HT-29 (cell line): ENCODE measurements around the gene EML1. TPM values are rescaled to one million over a fixed set of nuclear protein-coding genes. Genes with fewer than 3 reads are reported as not detected.

Experiments
- DNase-seq: peaks from one replicate; pipeline ENCODE4 v3.0.0-alpha.2; 2015; ENCODE audit warnings: low spot score
- total RNA-seq: library from RNA; depleted of rRNA; stranded (reverse); fragments of >200 nt; shearing (Covaris generic); gene quantifications from 2 replicates; pipeline ENCODE4 v1.2.3, GENCODE V29; 2014

EML1 gene
- total RNA-seq, 1 experiment from 2014 or later = not detected

- DNase-seq = no peak
Observed at GRCh38 chr14:99961826-99962518, 168.8 kb downstream of the EML1 start.

- no peak for DNase-seq
Observed at GRCh38 chr14:99964979-99965378, 171.8 kb downstream of the EML1 start.

DNA sequence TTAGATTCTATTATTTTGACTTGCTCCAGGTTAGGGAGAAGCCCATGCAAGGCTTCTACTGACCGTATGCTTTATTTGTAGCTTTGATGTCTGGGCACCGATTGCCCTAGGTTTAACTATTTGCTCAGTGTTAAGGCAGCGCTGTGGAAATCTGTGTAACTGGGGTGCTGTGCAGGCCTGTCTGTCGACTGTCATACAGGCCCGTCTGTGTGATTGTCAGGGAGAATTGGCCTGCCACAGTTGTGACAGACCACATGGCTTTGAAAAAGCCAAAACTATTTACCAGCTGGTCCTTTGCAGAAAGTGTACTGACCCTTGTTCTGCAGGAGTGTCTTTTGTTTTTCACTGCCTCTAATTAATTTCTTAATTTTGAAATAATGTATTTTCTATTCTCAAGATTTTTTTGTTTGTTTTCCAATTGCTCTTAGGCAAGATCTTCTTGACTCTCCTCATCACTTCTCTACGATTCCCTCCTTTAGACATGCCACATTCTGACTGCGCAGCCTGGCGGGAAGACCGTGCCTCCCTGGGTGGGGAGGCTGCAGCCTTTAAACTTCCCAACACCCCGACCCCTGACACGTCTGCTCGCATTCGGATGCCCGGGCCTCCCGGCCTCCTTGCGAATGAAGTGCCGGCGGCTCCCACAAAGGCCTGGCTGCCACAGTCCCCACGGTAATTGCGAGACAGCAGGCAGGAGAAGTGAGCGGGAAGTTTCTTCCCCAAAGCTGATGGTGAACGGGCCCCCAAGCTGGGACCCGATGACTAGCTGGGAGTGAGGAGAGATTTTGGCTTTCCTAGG, 173.0 kb downstream of the EML1 start:
- no peak for DNase-seq

- DNase-seq = no peak
Observed at GRCh38 chr14:99966912-99967311, 173.7 kb downstream of the EML1 start.

GRCh38 chr14:99968191-99968920, 175.1 kb downstream of the EML1 start:
- DNase-seq = no peak

DNA sequence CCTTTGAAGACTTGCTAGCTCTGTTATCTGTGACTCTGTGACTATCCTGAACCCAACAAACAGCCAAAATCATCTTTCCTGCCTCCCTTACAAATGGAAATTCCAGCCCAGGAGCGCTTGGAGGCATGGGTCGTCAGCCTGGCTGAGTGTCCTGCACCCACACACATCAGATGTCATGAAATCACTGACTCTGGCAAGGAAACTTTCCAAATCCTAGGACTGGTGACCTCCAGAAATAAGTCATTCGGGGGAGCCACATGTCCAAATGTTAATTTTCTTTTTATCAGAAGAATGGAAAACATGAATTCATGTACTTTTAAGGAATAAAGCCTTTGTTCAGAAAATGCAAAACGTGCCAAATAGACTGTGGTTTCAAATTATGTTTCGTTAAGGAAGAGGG, 175.7 kb downstream of the EML1 start:
- no peak for DNase-seq

GRCh38 chr14:99969673-99970322, 176.6 kb downstream of the EML1 start:
- DNase-seq = no peak

- DNase-seq = no peak
Observed at GRCh38 chr14:99971087-99971940, 178.1 kb downstream of the EML1 start.

- no peak for DNase-seq
Observed at GRCh38 chr14:99971941-99972747, 178.9 kb downstream of the EML1 start.

DNA sequence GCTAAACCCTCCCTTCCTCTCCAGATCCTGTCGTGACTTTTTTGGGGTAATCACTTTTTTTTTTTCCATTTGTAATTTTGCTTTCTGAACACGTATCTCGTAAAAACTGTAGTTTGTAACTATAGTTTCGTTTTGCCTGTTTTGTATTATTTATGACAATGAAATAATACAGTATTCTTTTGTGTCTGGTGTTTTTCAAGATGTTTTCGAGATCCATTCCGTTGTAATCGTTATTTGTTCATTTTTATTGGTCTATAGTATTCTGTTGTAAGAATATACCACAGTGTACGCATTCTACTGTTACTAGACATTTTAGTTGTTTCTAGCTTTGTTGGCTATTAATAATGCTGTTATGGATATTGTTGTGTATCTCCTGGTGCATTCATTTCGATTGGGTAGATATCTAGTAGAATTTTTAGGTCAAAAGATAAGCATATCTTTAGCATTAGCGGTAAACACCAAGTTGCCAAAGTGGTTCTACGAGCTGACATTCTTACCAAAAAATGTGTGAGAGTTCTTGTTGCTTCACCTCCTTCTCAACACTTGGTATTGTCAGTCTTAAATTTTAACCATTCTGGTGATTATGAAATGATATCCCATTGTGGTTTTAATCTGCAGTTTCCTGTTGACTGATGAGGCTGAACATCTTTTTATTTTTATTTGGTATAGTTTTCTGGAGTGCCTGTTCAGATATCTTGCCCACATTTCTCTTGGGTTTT, 179.7 kb downstream of the EML1 start:
- DNase-seq = no peak

DNA sequence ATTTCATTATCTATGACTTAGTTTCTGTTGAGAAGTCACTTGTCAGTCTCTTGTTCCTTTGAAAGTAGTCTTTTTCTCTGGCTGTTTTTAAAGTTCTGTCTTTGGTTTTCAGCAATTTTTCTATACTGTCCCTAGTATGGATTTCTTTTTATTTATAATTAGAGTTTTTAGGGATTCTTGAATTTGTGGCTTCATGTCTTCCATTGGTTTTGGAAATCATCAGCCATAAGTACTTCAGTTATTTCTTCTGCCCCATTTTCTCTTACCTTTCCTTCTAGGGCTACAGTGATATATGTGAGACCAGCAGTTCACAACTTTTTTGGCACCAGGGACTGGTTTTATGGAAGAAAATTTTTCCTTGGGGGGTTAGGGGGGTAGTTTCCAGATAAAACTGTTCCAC, 182.0 kb downstream of the EML1 start:
- DNase-seq = no peak

DNA sequence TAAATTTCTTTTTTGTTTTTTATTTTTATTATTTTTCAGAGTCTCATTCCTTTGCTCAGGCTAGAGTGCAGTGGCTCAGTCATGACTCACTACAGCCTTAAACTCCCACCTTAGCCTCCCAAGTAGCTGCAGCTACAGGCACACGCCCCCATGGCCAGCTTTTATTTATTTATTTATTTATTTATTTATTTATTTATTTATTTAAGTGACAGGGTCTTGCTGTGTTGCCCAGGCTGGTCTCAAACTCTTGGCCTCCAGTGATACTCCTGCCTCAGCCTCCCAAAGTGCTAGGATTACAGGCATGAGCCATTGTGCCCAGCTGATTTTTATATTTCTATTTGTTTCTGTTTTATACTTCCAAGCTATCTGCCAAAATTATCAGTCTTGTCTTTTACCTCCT, 182.8 kb downstream of the EML1 start:
- DNase-seq = no peak

DNA sequence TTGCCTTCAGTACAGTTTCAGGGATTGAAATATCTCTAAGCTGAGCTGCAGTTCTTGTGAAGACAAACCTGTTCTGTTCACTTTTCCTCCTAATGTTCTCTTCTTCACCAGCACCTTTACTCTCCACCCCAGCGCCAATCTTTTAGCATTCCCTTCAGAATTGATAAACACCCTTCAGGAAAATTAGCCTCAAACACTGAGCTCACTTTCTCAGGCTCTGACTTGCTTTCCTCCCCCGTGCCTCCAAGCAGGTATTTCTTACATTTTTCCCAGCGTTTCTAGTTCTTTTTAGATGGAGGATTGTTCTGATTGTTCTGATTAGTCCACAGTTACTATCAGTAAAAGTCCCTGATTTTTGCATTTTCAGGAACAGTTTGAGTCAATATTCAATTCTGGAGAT, 183.5 kb downstream of the EML1 start:
- DNase-seq = no peak

- DNase-seq = no peak
Observed at GRCh38 chr14:99980299-99980698, 187.1 kb downstream of the EML1 start.

- no peak for DNase-seq
Observed at GRCh38 chr14:99981806-99982205, 188.6 kb downstream of the EML1 start.

DNA sequence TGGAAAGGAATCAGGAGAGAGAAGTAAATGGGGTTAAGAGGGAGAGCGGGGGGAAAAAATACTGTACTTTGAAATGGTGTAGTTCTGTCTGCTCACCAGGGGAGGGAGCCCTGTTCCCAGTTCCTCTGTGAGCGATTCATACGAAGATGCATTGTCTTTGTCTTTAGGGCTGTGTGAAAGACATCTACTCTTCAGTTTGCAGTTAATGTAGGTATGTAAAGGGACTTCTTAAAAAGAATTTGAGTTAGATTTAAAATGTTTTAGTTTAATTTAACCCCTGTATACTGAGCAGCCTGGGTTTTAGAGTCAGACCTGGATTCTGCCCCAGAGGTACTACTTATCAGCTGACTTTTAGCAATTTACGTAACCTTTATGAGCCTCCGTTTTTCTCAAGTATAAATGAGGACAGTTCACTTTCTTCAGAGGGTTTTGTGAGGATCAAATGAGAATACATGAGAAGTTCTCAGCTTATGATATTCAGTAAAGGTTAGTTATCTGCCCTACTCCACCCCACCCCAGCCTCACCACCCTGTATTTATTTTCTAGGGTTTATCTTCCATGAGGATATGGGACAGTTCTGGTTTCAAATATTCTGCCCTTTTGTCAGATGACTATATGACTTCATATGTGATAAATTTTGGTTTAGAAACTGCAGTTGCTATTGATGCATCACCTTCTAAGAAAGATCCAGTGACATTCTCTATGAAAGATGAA, 189.5 kb downstream of the EML1 start:
- peak; percentile 42 for DNase-seq

DNA sequence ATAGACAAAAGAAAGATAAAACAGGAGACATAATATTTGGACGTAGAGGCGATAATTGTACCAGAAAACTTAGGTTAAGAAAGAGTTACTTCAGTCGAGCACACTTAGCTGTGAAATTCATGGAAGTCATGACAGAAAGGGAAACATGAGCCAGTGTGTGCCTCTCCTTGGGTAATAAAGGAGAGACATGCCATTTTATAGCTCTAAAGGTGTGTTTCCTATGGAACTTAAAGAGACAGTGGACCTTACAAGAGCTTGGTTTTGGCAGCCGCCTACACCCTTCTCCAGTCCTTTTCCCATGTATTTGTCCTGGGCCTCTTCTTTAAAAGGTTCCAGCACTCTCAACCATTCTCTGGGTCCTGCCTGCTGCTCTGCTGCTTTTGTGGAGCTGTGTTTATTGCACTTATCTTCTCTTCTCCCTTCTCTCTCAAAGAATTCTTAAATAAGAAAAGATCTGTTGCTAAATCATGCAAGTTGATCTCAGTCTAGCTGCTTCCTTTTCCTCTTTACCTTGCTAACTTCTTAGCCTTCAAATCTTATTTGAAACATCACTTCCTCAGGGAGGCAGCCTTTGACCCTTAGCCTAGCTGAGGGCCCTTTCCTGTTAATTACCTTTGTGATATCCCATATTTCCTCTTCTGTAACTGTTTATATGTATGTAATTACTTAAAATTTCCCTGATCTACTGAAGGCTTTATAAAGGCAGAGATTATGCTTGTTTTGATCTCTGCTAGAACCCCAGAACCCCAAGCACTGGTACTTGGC, 190.2 kb downstream of the EML1 start:
- DNase-seq = no peak

DNA sequence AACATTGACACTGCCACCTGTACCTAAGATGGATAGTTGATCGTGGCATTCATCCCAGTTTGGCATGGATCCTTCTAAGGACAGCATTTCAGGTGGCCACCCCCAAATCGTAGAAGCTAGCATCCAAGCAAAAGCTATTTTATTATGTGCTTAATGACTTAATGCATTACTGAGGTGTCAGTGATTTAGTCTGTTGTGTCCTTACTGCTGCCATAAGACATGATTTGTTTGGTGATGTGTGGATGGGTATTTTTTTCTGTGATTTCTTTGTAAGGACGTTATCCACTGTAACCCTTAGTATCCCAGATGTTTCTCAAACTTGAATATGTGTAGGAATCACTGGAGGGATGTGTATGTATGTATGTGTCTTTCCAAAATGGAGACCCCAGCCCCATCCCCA, 190.8 kb downstream of the EML1 start:
- no peak for DNase-seq
